Measurements from ENCODE around the gene TRPM1. TPM values are rescaled to one million over a fixed set of nuclear protein-coding genes. Genes with fewer than 3 reads are reported as not detected.

The TRPM1 gene
- total RNA-seq, 1 donor from 2014 or later: not detected

GRCh38 chr15:31034152-31034551 lies 67.4 kb downstream of the TRPM1 start:
- Mint-ChIP-seq H3K36me3 (ENCODE audit: unreplicated experiment) (no peaks in the 10 kb centered on the region), H3K9me3 (ENCODE audit: unreplicated experiment) (no peaks in the 10 kb centered on the region), H3K27me3 (ENCODE audit: unreplicated experiment) (no peaks in the 10 kb centered on the region), H3K27ac (ENCODE audit: unreplicated experiment) (no peak overlapping the region), H3K4me1 (ENCODE audit: unreplicated experiment) (peaks cover 21% of the 10 kb centered on the region), H3K4me3 (ENCODE audit: unreplicated experiment) (no peak overlapping the region)
- DNase-seq (ENCODE audit: extremely low spot score, unreplicated experiment): no peak
- TF ChIP-seq, protein P1, sequence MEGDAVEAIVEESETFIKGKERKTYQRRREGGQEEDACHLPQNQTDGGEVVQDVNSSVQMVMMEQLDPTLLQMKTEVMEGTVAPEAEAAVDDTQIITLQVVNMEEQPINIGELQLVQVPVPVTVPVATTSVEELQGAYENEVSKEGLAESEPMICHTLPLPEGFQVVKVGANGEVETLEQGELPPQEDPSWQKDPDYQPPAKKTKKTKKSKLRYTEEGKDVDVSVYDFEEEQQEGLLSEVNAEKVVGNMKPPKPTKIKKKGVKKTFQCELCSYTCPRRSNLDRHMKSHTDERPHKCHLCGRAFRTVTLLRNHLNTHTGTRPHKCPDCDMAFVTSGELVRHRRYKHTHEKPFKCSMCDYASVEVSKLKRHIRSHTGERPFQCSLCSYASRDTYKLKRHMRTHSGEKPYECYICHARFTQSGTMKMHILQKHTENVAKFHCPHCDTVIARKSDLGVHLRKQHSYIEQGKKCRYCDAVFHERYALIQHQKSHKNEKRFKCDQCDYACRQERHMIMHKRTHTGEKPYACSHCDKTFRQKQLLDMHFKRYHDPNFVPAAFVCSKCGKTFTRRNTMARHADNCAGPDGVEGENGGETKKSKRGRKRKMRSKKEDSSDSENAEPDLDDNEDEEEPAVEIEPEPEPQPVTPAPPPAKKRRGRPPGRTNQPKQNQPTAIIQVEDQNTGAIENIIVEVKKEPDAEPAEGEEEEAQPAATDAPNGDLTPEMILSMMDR (IDR thresholded peaks at IDR 0.05): no peak

- Mint-ChIP-seq H3K4me3 (ENCODE audit: unreplicated experiment) (peak overlapping the region; percentile 16), H3K27me3 (ENCODE audit: unreplicated experiment) (no peaks in the 10 kb centered on the region), H3K9me3 (ENCODE audit: unreplicated experiment) (no peaks in the 10 kb centered on the region), H3K4me1 (ENCODE audit: unreplicated experiment) (peaks cover 21% of the 10 kb centered on the region), H3K36me3 (ENCODE audit: unreplicated experiment) (no peaks in the 10 kb centered on the region), H3K27ac (ENCODE audit: unreplicated experiment) (peak overlapping the region; percentile 72)
- no peak for DNase-seq (ENCODE audit: extremely low spot score, unreplicated experiment)
- TF ChIP-seq, protein P1 (IDR thresholded peaks at IDR 0.05): no peak
Measured at GRCh38 chr15:31032961-31033371, 68.6 kb downstream of the TRPM1 start.

DNA sequence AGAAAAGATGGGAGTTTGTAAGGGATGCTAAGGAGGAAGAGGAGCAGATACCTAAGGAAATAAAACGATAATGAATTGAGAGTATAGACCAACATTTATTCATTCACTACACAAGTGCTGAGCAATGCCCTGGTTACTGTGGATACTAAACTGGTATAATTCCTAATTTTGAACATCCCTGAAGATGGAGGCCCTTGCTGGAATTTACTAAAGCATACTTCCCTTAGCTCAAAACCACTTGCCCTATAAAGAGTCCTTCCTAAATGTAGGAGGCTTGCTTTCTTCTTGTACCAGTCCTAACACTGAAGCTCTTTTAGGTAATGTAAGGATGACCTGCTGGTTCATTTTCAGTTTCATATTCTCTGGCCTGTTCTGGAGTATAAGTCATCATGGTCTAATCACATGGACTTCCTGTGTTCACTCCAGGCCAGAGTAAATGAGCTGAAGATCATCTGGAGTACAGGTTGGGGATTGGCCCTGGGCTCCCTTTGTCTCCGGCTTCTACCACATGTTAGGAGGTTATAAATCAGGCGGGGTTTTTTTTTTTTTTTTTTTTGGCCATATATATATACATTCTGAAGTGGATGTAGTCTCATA lies 70.0 kb downstream of the TRPM1 start:
- H3K4me3 Mint-ChIP-seq (ENCODE audit: unreplicated experiment): no peak overlapping the region
- H3K4me1 Mint-ChIP-seq (ENCODE audit: unreplicated experiment): peaks cover 21% of the 10 kb centered on the region
- no peaks in the 10 kb centered on the region for H3K9me3 Mint-ChIP-seq (ENCODE audit: unreplicated experiment)
- no peaks in the 10 kb centered on the region for H3K36me3 Mint-ChIP-seq (ENCODE audit: unreplicated experiment)
- no peak overlapping the region for H3K27ac Mint-ChIP-seq (ENCODE audit: unreplicated experiment)
- TF ChIP-seq, protein P1 (IDR thresholded peaks at IDR 0.05): no peak
- no peaks in the 10 kb centered on the region for H3K27me3 Mint-ChIP-seq (ENCODE audit: unreplicated experiment)
- no peak for DNase-seq (ENCODE audit: extremely low spot score, unreplicated experiment)

GRCh38 chr15:31027910-31028578 lies 73.5 kb downstream of the TRPM1 start:
- no peak overlapping the region for H3K27ac Mint-ChIP-seq (ENCODE audit: unreplicated experiment)
- no peaks in the 10 kb centered on the region for H3K9me3 Mint-ChIP-seq (ENCODE audit: unreplicated experiment)
- no peaks in the 10 kb centered on the region for H3K27me3 Mint-ChIP-seq (ENCODE audit: unreplicated experiment)
- no peak for DNase-seq (ENCODE audit: extremely low spot score, unreplicated experiment)
- peaks cover 35% of the 10 kb centered on the region for H3K4me1 Mint-ChIP-seq (ENCODE audit: unreplicated experiment)
- TF ChIP-seq, protein P1 (IDR thresholded peaks at IDR 0.05): no peak
- H3K4me3 Mint-ChIP-seq (ENCODE audit: unreplicated experiment): no peak overlapping the region
- no peaks in the 10 kb centered on the region for H3K36me3 Mint-ChIP-seq (ENCODE audit: unreplicated experiment)

GRCh38 chr15:31025996-31026395 lies 75.5 kb downstream of the TRPM1 start:
- TF ChIP-seq, protein P1 (IDR thresholded peaks at IDR 0.05): no peak
- no peak overlapping the region for H3K27ac Mint-ChIP-seq (ENCODE audit: unreplicated experiment)
- no peaks in the 10 kb centered on the region for H3K36me3 Mint-ChIP-seq (ENCODE audit: unreplicated experiment)
- peaks cover 28% of the 10 kb centered on the region for H3K4me1 Mint-ChIP-seq (ENCODE audit: unreplicated experiment)
- DNase-seq (ENCODE audit: extremely low spot score, unreplicated experiment): no peak
- H3K4me3 Mint-ChIP-seq (ENCODE audit: unreplicated experiment): no peak overlapping the region
- no peaks in the 10 kb centered on the region for H3K9me3 Mint-ChIP-seq (ENCODE audit: unreplicated experiment)
- H3K27me3 Mint-ChIP-seq (ENCODE audit: unreplicated experiment): no peaks in the 10 kb centered on the region

Data from osteocyte (in vitro differentiated cells).